ENCODE results near the gene PEAK1.
"Not testable (repeated sequence)": the region's sequence is repeated elsewhere in the genome, so short reads cannot be mapped to it uniquely, and the experiment has no call there.

PEAK1 gene

GRCh38 chr15:77178411-77178810 lies 241.5 kb downstream of the PEAK1 start:
- TF ChIP-seq CTCF (conservative IDR thresholded peaks at IDR 0.05; ENCODE audit: low read depth, low read length): no peak
- no peak for DNase-seq (ENCODE audit: low read depth)
- no peak overlapping the region for H3K4me3 ChIP-seq (ENCODE audit: low read length)

DNA sequence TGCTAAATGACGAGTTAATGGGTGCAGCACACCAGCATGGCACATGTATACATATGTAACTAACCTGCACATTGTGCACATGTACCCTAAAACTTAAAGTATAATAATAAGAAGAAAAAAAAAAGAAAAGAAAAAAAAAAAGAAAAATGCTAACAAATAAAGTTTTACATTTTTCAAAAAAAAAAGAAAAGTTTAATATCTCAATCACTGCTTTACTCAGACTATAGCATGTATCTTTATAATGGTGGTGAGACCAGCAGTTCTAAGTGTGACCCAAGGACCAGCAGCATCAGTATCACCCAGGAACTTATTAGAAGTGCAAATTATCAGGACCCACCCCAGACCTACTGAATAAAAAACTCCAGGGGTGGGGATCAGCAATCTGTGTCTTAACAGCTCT lies 243.8 kb downstream of the PEAK1 start:
- DNase-seq (ENCODE audit: low read depth); H3K4me3 ChIP-seq (ENCODE audit: low read length): not testable (repeated sequence)

DNA sequence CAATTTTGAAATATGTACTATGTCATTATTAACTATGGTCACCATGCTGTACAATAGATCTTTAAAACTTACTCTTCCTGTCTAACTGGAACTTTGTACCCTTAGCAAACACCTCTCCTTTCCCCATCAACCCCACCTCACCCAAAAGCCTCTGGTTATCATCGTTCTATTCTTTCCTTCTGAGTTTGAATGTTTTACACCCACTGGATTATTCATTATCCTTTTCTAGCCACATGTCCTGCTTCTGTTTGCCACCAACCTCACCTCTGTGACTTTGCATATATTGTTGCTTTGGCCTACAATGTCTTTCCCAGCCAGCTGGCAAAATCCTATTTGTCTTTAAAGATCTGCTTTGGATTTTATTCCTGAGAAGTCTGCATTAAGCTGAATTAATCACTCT lies 246.4 kb downstream of the PEAK1 start:
- no peak overlapping the region for H3K4me3 ChIP-seq (ENCODE audit: low read length)
- DNase-seq (ENCODE audit: low read depth): no peak
- no peak for TF ChIP-seq CTCF (conservative IDR thresholded peaks at IDR 0.05; ENCODE audit: low read depth, low read length)

DNA sequence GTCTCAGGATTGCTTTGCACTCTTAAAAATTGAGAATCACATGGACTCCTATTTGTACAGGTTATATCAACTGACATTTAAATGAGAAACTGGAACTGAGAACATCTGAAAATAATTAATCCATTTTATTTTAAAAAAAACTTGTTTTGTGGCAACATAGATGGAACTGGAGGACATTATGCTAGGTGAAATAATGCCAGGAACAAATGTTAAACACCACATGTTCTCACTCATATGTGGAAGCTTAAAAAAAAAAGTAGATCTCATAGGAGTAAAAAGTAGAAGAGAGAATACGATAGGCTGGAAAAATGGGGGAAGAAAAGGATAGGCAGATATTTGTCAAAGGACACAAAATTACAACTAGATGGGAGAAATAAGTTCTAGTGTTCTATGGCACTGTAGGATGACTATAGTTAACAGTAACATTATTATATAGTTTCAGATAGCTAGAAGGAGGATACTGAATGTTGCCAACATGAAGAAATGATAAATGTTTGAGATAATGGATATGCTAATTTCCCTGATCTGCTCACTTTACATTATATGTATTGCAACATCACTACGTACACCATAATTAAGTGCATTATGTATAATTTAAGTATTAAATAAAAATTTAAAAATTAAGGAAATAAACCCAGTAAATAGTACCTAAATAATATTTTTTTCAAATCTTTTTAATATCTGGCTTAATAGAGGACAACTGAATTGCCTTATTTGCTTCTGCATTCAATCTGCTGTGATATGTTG lies 248.5 kb downstream of the PEAK1 start:
- H3K4me3 ChIP-seq (ENCODE audit: low read length): no peak overlapping the region
- DNase-seq (ENCODE audit: low read depth): no peak
- no peak for TF ChIP-seq CTCF (conservative IDR thresholded peaks at IDR 0.05; ENCODE audit: low read depth, low read length)

- TF ChIP-seq CTCF (conservative IDR thresholded peaks at IDR 0.05; ENCODE audit: low read depth, low read length): no peak
- H3K4me3 ChIP-seq (ENCODE audit: low read length): no peak overlapping the region
- DNase-seq (ENCODE audit: low read depth): no peak
Measured at GRCh38 chr15:77168616-77169015, 251.3 kb downstream of the PEAK1 start.

DNA sequence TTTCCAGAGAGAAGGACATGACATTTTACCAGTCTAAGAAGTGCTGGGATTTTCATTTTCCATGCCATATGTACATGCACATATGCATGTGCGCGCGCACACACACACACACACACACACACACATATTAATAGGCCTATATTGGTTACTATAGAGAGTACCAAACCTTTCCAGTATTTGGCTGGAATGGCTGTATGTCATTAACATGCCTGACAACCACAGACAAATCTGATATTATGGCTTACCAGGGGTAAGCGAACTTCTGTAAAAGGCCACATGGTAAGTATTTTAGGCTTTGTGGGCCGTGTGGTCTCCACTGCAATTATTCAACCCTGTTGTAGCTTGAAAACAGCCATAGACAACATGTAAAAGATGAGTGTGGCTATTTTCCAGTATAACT lies 251.8 kb downstream of the PEAK1 start:
- DNase-seq (ENCODE audit: low read depth): no peak
- no peak for TF ChIP-seq CTCF (conservative IDR thresholded peaks at IDR 0.05; ENCODE audit: low read depth, low read length)
- H3K4me3 ChIP-seq (ENCODE audit: low read length): no peak overlapping the region

DNA sequence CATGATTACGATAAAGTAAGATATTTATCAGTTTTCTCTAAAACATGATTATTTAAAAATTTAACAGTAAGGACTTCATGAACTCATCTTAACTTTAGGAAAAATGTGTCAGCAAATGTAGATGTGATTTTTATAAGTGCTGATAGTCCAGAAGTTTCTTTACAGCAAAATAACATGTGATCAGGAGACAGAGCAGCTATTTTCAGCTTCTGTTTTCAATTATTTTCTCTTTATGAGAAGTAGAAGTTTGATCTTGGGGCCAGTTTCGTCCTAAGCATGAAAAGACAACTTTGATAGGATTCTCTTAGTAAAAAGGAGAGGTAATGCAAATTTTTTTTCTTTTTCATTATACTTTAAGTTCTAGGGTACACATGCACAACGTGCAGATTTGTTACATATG lies 252.5 kb downstream of the PEAK1 start:
- H3K4me3 ChIP-seq (ENCODE audit: low read length): no peak overlapping the region
- TF ChIP-seq CTCF (conservative IDR thresholded peaks at IDR 0.05; ENCODE audit: low read depth, low read length): no peak
- no peak for DNase-seq (ENCODE audit: low read depth)
